CD4-positive, CD25-positive, alpha-beta regulatory T cell (primary cell): ENCODE results near the gene ZFX. TPM values are rescaled to one million over a fixed set of nuclear protein-coding genes. Genes with fewer than 3 reads are reported as not detected.

ENCODE experiments used
- ATAC-seq, 2 donors: fragments of 150-1000 bp; cut with Tn5 transposase; one replicate each; pipeline ENCODE4 v1.10.0; 2021; ENCODE audit warnings: low read depth in 2 of 2, moderate number of reproducible peaks in 2 of 2, moderate library complexity in 1 of 2
- DNase-seq, 3 donors: peaks; one replicate each; pipeline versions ENCODE4 v3.0.0 to v3.0.0-alpha.2; 2012 to 2022; ENCODE audit warnings: mixed read lengths in 1 of 3
- H3K27ac ChIP-seq: one replicate; pipeline ENCODE4 v1.7.0; 2013; ENCODE audit warnings: mild to moderate bottlenecking, low read length; ENCODE audit not compliant: insufficient read depth, poor library complexity, severe bottlenecking
- H3K27me3 ChIP-seq: one replicate; pipeline ENCODE4 v1.7.0; 2013; ENCODE audit warnings: low read length; ENCODE audit not compliant: control insufficient read depth, insufficient read depth
- H3K36me3 ChIP-seq: one replicate; pipeline ENCODE4 v1.7.0; 2013; ENCODE audit warnings: mild to moderate bottlenecking, low read length, moderate library complexity; ENCODE audit not compliant: control insufficient read depth, insufficient read depth
- H3K4me1 ChIP-seq: 2 replicates; pipeline ENCODE4 v1.7.0; 2013; ENCODE audit warnings: mild to moderate bottlenecking, low read length; ENCODE audit not compliant: insufficient read depth, control insufficient read depth, poor library complexity, severe bottlenecking
- H3K4me3 ChIP-seq: one replicate; pipeline ENCODE4 v1.7.0; 2013; ENCODE audit warnings: low read depth, mild to moderate bottlenecking, low read length, moderate library complexity
- H3K9me3 ChIP-seq, 2 experiments: 1 replicate in 1 of 2; 2 replicates in 1 of 2; pipeline ENCODE4 v1.7.0; 2013; ENCODE audit warnings: low read length in 2 of 2, mild to moderate bottlenecking in 1 of 2, moderate library complexity in 1 of 2; ENCODE audit not compliant: control insufficient read depth in 2 of 2
- H3K27ac Mint-ChIP-seq, 3 donors: one replicate each; pipeline ENCODE4 v1.8.0; 2020 to 2022; ENCODE audit warnings: mild to moderate bottlenecking in 3 of 3, mixed read lengths in 3 of 3, moderate library complexity in 2 of 3
- H3K27me3 Mint-ChIP-seq: one replicate; pipeline ENCODE4 v1.8.0; 2022; ENCODE audit warnings: mild to moderate bottlenecking, mixed read lengths
- H3K36me3 Mint-ChIP-seq: one replicate; pipeline ENCODE4 v1.8.0; 2020; ENCODE audit warnings: mixed read lengths
- H3K4me1 Mint-ChIP-seq, 4 donors: one replicate each; pipeline ENCODE4 v1.8.0; 2020 to 2022; ENCODE audit warnings: mixed read lengths in 4 of 4, mild to moderate bottlenecking in 1 of 4
- H3K4me3 Mint-ChIP-seq, 4 donors: one replicate each; pipeline ENCODE4 v1.8.0; 2020 to 2022; ENCODE audit warnings: mild to moderate bottlenecking in 4 of 4, mixed read lengths in 4 of 4, moderate library complexity in 3 of 4
- H3K9me3 Mint-ChIP-seq, 7 donors: one replicate each; pipeline ENCODE4 v1.8.0; 2020 to 2022; ENCODE audit warnings: mixed read lengths in 7 of 7, mild to moderate bottlenecking in 3 of 7, moderate library complexity in 2 of 7
- polyA plus RNA-seq, 4 donors: library from polyadenylated mRNA; unstranded; fragments of 300-500 nt; fragmentation: Illumina TruSeq; gene quantifications; one replicate each; pipeline ENCODE4 v1.2.3, GENCODE V29; 2021
- total RNA-seq: library from RNA; stranded (reverse); gene quantifications from one replicate; pipeline ENCODE4 v1.2.3, GENCODE V29; 2022

ZFX gene
- 104 TPM for total RNA-seq
- 10 to 100 TPM; 20.4 to 41.6 (median 38.8) TPM for polyA plus RNA-seq

DNA sequence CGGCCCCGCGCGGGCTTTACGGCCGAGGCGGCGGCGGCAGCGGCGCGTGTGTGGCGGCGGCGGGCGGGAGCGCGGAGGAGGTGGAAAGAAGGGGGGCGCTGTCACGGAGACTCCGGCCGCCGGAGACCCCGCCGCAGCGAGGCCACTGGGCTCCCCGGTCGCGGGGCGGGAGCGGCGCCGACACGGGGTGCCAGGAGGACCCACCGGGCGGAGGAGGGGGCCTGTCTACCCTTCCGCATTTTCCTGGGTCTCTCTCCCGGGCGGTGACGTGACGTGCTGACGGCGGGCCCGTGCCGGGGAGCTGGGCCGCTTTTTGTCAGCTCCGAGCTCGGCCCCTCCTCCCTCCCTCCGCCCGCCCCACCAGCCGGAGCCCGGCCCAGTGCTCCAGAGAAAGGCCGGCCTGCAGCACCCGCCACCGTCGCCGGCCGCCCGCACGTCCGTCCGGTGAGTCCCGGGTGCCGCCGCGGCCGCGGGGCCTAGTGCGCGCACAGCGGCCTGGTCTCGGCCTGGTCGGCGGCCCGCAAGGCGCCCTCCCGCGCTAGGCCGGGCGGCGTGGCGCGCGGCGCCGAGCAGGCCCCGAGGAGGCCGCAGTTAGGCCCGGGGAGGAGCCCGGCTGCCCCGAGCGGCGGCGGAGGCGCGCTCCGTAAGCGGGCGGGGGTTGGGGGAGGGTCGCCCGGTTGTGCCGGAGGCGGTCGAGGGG lies at the start of gene ZFX:
TSS of gene ZFX (plus strand) at position 379 of the 700 bp plus-strand sequence. CDS start 23,014 bp downstream, outside the sequence.
- Mint-ChIP-seq H3K36me3 (peaks cover 12% of the 10 kb centered on the region), H3K9me3 (no peaks in the 10 kb centered on the region), H3K27ac (peak within 1 kb of the TSS; percentile 96 to 98 (median 96)), H3K4me1 (peaks cover 33 to 74% (median 45%) of the 10 kb centered on the region in 4 donors), H3K4me3 (peak within 1 kb of the TSS; percentile 90 to 96 (median 93)), H3K27me3 (no peaks in the 10 kb centered on the region)
- DNase-seq (peak; percentile 55 to 81 (median 79)), ATAC-seq (peak; percentile 30 to 43)
- H3K9me3 ChIP-seq: no peaks in the 10 kb centered on the region
- H3K4me1 ChIP-seq: peaks cover 48% of the 10 kb centered on the region
- no peaks in the 10 kb centered on the region for H3K36me3 ChIP-seq
- H3K27me3 ChIP-seq: no peaks in the 10 kb centered on the region
- H3K27ac ChIP-seq: peak within 1 kb of the TSS; percentile 94
- peak within 1 kb of the TSS; percentile 91 for H3K4me3 ChIP-seq

DNA sequence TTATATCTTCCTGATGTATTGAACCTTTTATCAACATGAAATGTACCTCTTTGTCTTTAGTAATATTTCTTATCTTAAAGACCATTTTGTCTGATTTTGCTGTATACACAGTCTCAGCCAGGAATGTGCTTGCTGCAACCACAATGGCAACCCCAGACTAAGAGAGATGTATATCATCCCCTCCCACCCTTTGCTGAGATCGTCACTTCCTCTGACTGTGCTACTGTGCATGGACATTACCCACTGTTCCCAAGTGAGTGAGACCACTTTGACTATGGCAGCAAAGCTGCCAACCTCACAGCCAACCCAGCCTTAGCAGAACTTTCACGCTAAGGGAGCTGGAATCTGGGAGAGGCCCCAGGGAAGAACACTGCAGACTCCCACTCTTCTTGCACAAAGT lies 48.8 kb upstream of the ZFX start:
- H3K27me3 Mint-ChIP-seq: no peaks in the 10 kb centered on the region
- DNase-seq: no peak
- peak overlapping the region in 1 of 3 donors; percentile 42 for H3K27ac Mint-ChIP-seq
- H3K36me3 Mint-ChIP-seq: peaks cover 12% of the 10 kb centered on the region
- Histone ChIP-seq H3K9me3 (no peaks in the 10 kb centered on the region), H3K4me1 (no peaks in the 10 kb centered on the region), H3K27ac (no peak overlapping the region), H3K4me3 (no peak overlapping the region), H3K36me3 (no peaks in the 10 kb centered on the region), H3K27me3 (no peaks in the 10 kb centered on the region)
- no peaks in the 10 kb centered on the region for H3K9me3 Mint-ChIP-seq
- H3K4me1 Mint-ChIP-seq: peaks cover 0 to 7% (median 3%) of the 10 kb centered on the region in 4 donors
- ATAC-seq: no peak
- H3K4me3 Mint-ChIP-seq: no peak overlapping the region

DNA sequence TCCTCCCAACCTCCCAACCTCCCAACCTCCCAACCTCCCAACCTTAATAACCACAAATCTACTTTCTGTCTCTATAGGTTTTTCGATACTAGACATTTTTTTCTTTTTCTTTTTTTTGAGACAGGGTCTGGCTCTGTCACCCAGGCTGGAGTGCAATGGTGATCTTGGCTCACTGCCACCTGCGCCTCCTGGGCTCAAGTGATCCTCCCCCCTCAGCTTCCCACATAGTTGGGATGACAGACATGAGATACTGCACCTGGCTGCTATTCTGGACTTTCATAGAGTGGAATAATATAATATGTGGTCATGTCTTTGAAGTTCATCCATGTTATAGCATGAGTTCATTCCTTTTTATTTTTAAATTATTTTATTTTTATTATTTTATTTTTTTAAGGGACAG lies 39.5 kb upstream of the ZFX start:
- Histone ChIP-seq H3K9me3 (no peaks in the 10 kb centered on the region), H3K27me3 (no peaks in the 10 kb centered on the region), H3K4me1 (no peaks in the 10 kb centered on the region), H3K4me3 (no peak overlapping the region), H3K36me3 (no peaks in the 10 kb centered on the region), H3K27ac (no peak overlapping the region)
- Mint-ChIP-seq H3K9me3 (no peaks in the 10 kb centered on the region), H3K4me3 (no peak overlapping the region), H3K27ac (no peak overlapping the region), H3K4me1 (no peaks in the 10 kb centered on the region), H3K36me3 (peaks cover 12% of the 10 kb centered on the region), H3K27me3 (no peaks in the 10 kb centered on the region)
- no peak for ATAC-seq
- DNase-seq: no peak

DNA sequence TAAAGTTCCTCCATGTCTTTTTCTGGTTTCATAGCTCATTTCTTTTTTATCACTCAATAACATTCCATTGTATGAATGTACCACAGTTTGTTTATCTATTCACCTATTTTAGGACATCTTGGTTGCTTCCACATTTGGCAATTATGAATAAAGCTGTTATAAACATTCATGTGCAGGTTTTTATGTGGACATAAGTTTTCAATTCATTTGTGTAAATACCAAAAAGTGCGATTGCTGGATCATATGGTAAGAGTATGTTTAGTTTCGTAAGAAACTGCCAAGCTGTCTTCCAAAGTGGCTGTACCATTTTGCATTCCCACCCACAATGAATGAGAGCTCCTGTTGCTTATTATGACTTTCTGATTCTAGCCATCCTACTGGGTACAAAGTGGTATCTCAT lies 36.3 kb upstream of the ZFX start:
- no peak overlapping the region for H3K4me3 ChIP-seq
- Mint-ChIP-seq H3K4me1 (no peaks in the 10 kb centered on the region), H3K27ac (no peak overlapping the region), H3K27me3 (no peaks in the 10 kb centered on the region), H3K9me3 (no peaks in the 10 kb centered on the region), H3K4me3 (no peak overlapping the region), H3K36me3 (peaks cover 13% of the 10 kb centered on the region)
- no peak for ATAC-seq
- no peaks in the 10 kb centered on the region for H3K9me3 ChIP-seq
- no peaks in the 10 kb centered on the region for H3K4me1 ChIP-seq
- DNase-seq: no peak
- H3K27ac ChIP-seq: no peak overlapping the region
- no peaks in the 10 kb centered on the region for H3K36me3 ChIP-seq
- H3K27me3 ChIP-seq: no peaks in the 10 kb centered on the region

DNA sequence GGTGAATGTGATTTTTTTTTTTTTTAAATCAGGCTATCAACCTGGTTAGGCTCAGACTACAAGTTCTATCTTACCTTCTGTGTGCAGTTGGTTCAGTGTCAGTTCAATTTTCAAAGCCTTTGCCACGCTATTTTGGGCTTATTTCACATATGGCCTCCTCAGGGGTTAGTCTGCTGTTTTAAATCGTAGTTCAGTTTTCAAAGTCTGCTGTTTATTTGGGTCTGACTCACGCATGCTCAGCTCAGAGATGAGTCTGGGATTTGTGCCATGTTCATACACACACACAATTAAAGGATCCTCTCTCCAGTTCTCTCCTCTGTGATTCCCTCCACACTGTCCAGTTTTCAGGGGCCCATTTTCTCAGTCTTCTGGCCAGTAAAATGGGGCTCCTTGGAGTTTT lies 32.3 kb upstream of the ZFX start:
- Histone ChIP-seq H3K36me3 (no peaks in the 10 kb centered on the region), H3K4me1 (no peaks in the 10 kb centered on the region), H3K4me3 (no peak overlapping the region), H3K9me3 (no peaks in the 10 kb centered on the region), H3K27ac (no peak overlapping the region), H3K27me3 (no peaks in the 10 kb centered on the region)
- no peak overlapping the region for H3K4me3 Mint-ChIP-seq
- no peaks in the 10 kb centered on the region for H3K4me1 Mint-ChIP-seq
- H3K36me3 Mint-ChIP-seq: peaks cover 4% of the 10 kb centered on the region
- H3K27ac Mint-ChIP-seq: no peak overlapping the region
- H3K9me3 Mint-ChIP-seq: no peaks in the 10 kb centered on the region
- ATAC-seq (no peak), DNase-seq (no peak)
- H3K27me3 Mint-ChIP-seq: no peaks in the 10 kb centered on the region

DNA sequence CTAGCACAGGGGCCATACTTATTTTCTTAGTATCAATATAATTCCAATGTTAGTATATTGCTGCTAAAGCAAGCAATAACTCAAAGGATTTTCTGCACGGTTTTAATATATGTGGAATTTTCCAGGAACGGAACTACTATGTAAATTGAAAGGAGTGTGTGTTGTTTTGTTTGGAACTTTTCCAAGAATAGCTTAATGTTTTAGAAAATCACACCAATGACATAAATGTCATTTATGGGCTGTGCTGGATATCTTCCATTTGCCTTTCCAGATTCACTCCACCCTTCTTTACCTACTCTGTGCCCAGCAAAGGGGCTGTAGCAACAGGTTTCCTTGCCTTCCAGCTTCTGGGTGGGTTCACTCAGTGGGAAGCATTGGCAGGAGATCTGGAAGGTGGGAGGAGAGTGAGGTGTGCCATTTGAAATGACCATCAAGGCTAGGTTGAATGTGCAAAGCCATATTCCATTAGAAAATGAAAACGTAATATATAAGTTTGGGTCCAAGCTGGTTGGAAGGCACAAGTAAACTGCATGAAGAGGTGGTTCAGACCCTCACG lies 25.2 kb upstream of the ZFX start:
- Mint-ChIP-seq H3K27me3 (no peaks in the 10 kb centered on the region), H3K9me3 (no peaks in the 10 kb centered on the region), H3K36me3 (no peaks in the 10 kb centered on the region), H3K4me3 (no peak overlapping the region), H3K27ac (no peak overlapping the region), H3K4me1 (no peaks in the 10 kb centered on the region)
- H3K27me3 ChIP-seq: no peaks in the 10 kb centered on the region
- no peaks in the 10 kb centered on the region for H3K9me3 ChIP-seq
- no peaks in the 10 kb centered on the region for H3K36me3 ChIP-seq
- no peak overlapping the region for H3K27ac ChIP-seq
- DNase-seq (no peak), ATAC-seq (no peak)
- no peaks in the 10 kb centered on the region for H3K4me1 ChIP-seq
- no peak overlapping the region for H3K4me3 ChIP-seq

DNA sequence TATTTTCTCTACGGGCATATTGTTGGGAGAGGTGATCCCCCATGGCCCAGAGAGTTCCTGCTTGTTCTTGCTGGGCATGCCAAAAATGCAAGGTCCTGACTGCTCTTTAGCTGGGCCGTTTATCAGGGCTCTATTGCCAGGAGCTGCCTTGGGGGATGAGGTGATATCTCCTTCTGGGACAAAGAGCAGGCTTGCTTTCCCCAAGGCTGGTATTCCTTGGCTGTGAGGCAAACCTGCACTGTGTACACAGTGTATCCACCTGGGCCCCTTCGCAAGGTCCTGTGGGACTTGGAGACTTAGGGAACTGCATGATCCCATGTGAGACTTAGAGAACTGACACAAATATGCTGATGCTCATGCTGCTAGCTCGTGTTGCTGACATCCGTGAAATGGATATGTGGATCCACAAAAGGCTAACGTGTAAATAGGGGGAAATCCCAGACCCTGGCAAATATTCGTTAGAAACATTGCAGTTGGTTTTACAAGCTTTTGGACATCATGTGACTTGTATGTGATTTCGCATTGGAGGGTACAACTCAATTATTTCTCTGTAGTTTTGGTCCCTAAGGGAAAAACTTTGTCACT lies 24.4 kb upstream of the ZFX start:
- Histone ChIP-seq H3K4me3 (no peak overlapping the region), H3K9me3 (no peaks in the 10 kb centered on the region), H3K36me3 (no peaks in the 10 kb centered on the region), H3K27ac (no peak overlapping the region), H3K27me3 (no peaks in the 10 kb centered on the region), H3K4me1 (no peaks in the 10 kb centered on the region)
- H3K36me3 Mint-ChIP-seq: no peaks in the 10 kb centered on the region
- ATAC-seq: no peak
- no peak overlapping the region for H3K27ac Mint-ChIP-seq
- DNase-seq: no peak
- H3K4me1 Mint-ChIP-seq: no peaks in the 10 kb centered on the region
- H3K4me3 Mint-ChIP-seq: peak overlapping the region in 1 of 4 donors; percentile 21
- no peaks in the 10 kb centered on the region for H3K27me3 Mint-ChIP-seq
- no peaks in the 10 kb centered on the region for H3K9me3 Mint-ChIP-seq

DNA sequence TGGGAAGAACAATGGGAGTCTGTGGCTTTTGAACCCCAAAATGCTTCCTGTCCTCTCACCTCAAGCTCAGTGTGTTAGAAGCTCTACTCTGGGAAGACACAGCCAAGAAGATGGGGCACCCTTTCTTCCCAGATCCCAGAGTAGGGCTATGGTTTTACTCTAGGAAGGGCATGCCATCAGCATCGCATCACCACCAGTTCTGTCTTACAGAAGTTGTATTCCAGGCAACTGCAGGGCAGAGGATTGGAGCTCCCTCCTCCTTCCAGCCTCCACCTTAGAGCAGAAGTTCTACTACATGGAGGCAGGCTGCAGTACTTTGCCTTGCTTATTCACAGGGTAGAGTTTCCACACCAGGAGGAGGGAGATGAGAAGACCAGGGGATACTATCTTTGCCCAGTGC lies 18.1 kb upstream of the ZFX start:
- H3K27me3 ChIP-seq: no peaks in the 10 kb centered on the region
- ATAC-seq: no peak

More for the DNA sequence above, 18.1 kb upstream of the ZFX start:
- Mint-ChIP-seq H3K4me1 (no peaks in the 10 kb centered on the region), H3K4me3 (no peak overlapping the region), H3K9me3 (peaks cover 0 to 3% (median 0%) of the 10 kb centered on the region in 7 donors), H3K27me3 (peaks cover 6% of the 10 kb centered on the region), H3K27ac (no peak overlapping the region), H3K36me3 (no peaks in the 10 kb centered on the region)
- Histone ChIP-seq H3K36me3 (no peaks in the 10 kb centered on the region), H3K9me3 (no peaks in the 10 kb centered on the region), H3K27ac (no peak overlapping the region), H3K4me3 (no peak overlapping the region), H3K4me1 (no peaks in the 10 kb centered on the region)
- no peak for DNase-seq
